OCI-LY1 (cell line): ENCODE data around the gene ADGRG7.

Experiments used
- EZH2 ChIP-seq: fragments of 200-600 bp; sonication (generic), shearing (Covaris generic); IDR thresholded peaks from 2 replicates; pipeline ENCODE4 v1.8.0; 2017; ENCODE audit warnings: borderline replicate concordance, mixed run types, mild to moderate bottlenecking, antibody characterized with exemption, low read length, moderate library complexity, mixed read lengths
- TF ChIP-seq, protein P1 (sequence below): fragments of 200-600 bp; sonication (generic), shearing (Covaris generic); IDR thresholded peaks from 2 replicates; pipeline ENCODE4 v1.5.1; 2017; ENCODE audit warnings: mild to moderate bottlenecking, antibody characterized with exemption, low read length, moderate library complexity, mixed read lengths

DNA sequence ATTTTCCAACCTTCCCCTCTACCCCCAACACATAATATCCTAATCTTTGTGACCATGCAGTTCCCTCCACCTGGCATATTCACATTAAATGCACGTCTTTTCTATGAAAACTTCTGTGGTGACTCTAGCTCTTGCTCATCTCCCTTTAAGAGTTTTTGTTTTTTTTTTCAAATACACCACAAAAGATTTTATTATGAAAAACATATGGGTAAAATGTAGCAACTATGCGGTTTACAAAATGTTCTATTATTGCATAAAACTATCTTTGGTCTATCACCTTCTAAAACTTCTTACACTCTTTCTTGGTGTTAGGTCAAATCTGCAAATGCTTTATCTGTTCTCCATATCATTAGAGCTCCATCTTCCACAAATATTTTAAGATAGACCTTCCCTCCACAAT, 38.6 kb upstream of the ADGRG7 start:
- TF ChIP-seq, protein P1, sequence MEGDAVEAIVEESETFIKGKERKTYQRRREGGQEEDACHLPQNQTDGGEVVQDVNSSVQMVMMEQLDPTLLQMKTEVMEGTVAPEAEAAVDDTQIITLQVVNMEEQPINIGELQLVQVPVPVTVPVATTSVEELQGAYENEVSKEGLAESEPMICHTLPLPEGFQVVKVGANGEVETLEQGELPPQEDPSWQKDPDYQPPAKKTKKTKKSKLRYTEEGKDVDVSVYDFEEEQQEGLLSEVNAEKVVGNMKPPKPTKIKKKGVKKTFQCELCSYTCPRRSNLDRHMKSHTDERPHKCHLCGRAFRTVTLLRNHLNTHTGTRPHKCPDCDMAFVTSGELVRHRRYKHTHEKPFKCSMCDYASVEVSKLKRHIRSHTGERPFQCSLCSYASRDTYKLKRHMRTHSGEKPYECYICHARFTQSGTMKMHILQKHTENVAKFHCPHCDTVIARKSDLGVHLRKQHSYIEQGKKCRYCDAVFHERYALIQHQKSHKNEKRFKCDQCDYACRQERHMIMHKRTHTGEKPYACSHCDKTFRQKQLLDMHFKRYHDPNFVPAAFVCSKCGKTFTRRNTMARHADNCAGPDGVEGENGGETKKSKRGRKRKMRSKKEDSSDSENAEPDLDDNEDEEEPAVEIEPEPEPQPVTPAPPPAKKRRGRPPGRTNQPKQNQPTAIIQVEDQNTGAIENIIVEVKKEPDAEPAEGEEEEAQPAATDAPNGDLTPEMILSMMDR, result no peak
- no peak for TF ChIP-seq EZH2
